Hepatocyte (in vitro differentiated cells): ENCODE measurements around the gene BAIAP2L1. TPM values are rescaled to one million over a fixed set of nuclear protein-coding genes. Genes with fewer than 3 reads are reported as not detected.

ENCODE experiments used
- DNase-seq: peaks from one replicate; pipeline ENCODE4 v3.0.0-alpha.2; 2016; ENCODE audit warnings: low spot score
- H2AFZ ChIP-seq: fragments of 200-600 bp; sonication (generic); 2 replicates; pipeline ENCODE4 v1.6.0; 2016; ENCODE audit warnings: antibody characterized with exemption, mild to moderate bottlenecking
- H3K27ac ChIP-seq: fragments of 200-600 bp; sonication (generic); 2 replicates; pipeline ENCODE4 v1.5.1; 2016; ENCODE audit warnings: mild to moderate bottlenecking
- H3K27me3 ChIP-seq: fragments of 200-600 bp; sonication (generic); 2 replicates; pipeline ENCODE4 v1.6.1; 2016
- H3K36me3 ChIP-seq: fragments of 200-600 bp; sonication (generic); replicated peaks from 2 replicates; pipeline ENCODE4 v1.5.1; 2016; ENCODE audit warnings: low read depth; ENCODE audit not compliant: insufficient read depth
- H3K4me1 ChIP-seq: fragments of 200-600 bp; sonication (generic); 2 replicates; pipeline ENCODE4 v1.5.1; 2016; ENCODE audit warnings: mild to moderate bottlenecking, moderate library complexity; ENCODE audit not compliant: insufficient read depth
- H3K4me2 ChIP-seq: fragments of 200-600 bp; sonication (generic); 2 replicates; pipeline ENCODE4 v1.6.0; 2016
- H3K4me3 ChIP-seq: fragments of 200-600 bp; sonication (generic); 2 replicates; pipeline ENCODE4 v1.5.1; 2016; ENCODE audit warnings: mild to moderate bottlenecking
- H3K79me2 ChIP-seq: fragments of 200-600 bp; sonication (generic); 2 replicates; pipeline ENCODE4 v1.6.0; 2017; ENCODE audit warnings: mild to moderate bottlenecking
- H3K9me2 ChIP-seq: fragments of 200-600 bp; sonication (generic); replicated peaks from 2 replicates; pipeline ENCODE4 v1.6.0; 2017; ENCODE audit warnings: mild to moderate bottlenecking; ENCODE audit not compliant: insufficient read depth
- H3K9me3 ChIP-seq: fragments of 200-600 bp; sonication (generic); 2 replicates; pipeline ENCODE4 v1.5.1; 2016; ENCODE audit warnings: low read depth, mild to moderate bottlenecking
- H4K20me1 ChIP-seq: fragments of 200-600 bp; sonication (generic); 2 replicates; pipeline ENCODE4 v1.6.0; 2016; ENCODE audit warnings: mild to moderate bottlenecking; ENCODE audit not compliant: insufficient read depth, poor library complexity, severe bottlenecking
- CTCF ChIP-seq: fragments of 200-600 bp; sonication (generic); IDR thresholded peaks from 2 replicates; pipeline ENCODE4 v1.5.1; 2016; ENCODE audit warnings: antibody characterized with exemption, mild to moderate bottlenecking; ENCODE audit not compliant: poor library complexity
- EZH2 ChIP-seq: fragments of 200-600 bp; sonication (generic); IDR thresholded peaks from 2 replicates; pipeline ENCODE4 v1.6.1; 2016; ENCODE audit warnings: antibody characterized with exemption, mild to moderate bottlenecking, borderline replicate concordance
- EZH2phosphoT487 ChIP-seq: fragments of 200-600 bp; sonication (generic); IDR thresholded peaks from one replicate; pipeline ENCODE4 v1.6.1; 2018; ENCODE audit warnings: antibody characterized with exemption, mild to moderate bottlenecking, low read depth, moderate library complexity; ENCODE audit not compliant: unreplicated experiment, severe bottlenecking
- WGBS: methylation state at CpG from one replicate; pipeline ENCODE4 v1.1.6; 2016; ENCODE audit warnings: low lambda C conversion rate; ENCODE audit errors: missing lambda C conversion rate; 5-methylcytosine and 5-hydroxymethylcytosine counted together
- polyA plus RNA-seq: library from polyadenylated mRNA; unstranded; fragments of >200 nt; fragmentation: Nextera tagmentation; extraction: Ambion mirVana; gene quantifications from 2 replicates; pipeline ENCODE4 v1.2.1, GENCODE V29; 2016
- total RNA-seq: library from RNA; depleted of rRNA; stranded (reverse); fragments of >200 nt; gene quantifications from 2 replicates; pipeline ENCODE4 v1.2.3, GENCODE V29; 2014

BAIAP2L1 gene
- total and polyA plus RNA-seq, 2 experiments from 2014 or later: 25.4 to 32.0 TPM

GRCh38 chr7:98296833-98297232 is 104.1 kb downstream of the BAIAP2L1 start:
- Histone ChIP-seq H3K79me2 (peaks cover 3% of the 10 kb centered on the region), H2AFZ (no peak overlapping the region)
- WGBS: 79% methylated on average over 12 of the region's 12 CpGs

GRCh38 chr7:98295467-98296192 is 105.3 kb downstream of the BAIAP2L1 start:
- Histone ChIP-seq H3K4me3 (no peak overlapping the region), H3K4me2 (no peak overlapping the region), H2AFZ (no peak overlapping the region), H3K27ac (no peak overlapping the region), H3K79me2 (peaks cover 3% of the 10 kb centered on the region), H3K9me2 (no peaks in the 10 kb centered on the region), H3K4me1 (peaks cover 3% of the 10 kb centered on the region), H3K36me3 (no peaks in the 10 kb centered on the region), H3K27me3 (no peaks in the 10 kb centered on the region), H3K9me3 (no peaks in the 10 kb centered on the region), H4K20me1 (peaks cover 32% of the 10 kb centered on the region)
- WGBS: 87% methylated on average over 19 of the region's 19 CpGs
- DNase-seq: no peak
- no peak for TF ChIP-seq EZH2
- no peak for TF ChIP-seq CTCF
- no peak for TF ChIP-seq EZH2phosphoT487

More at GRCh38 chr7:98296833-98297232, 104.1 kb downstream of the BAIAP2L1 start:
- H3K36me3 ChIP-seq: no peaks in the 10 kb centered on the region
- no peak overlapping the region for H3K4me3 ChIP-seq
- TF ChIP-seq EZH2 (no peak), CTCF (no peak), EZH2phosphoT487 (no peak)
- no peaks in the 10 kb centered on the region for H3K27me3 ChIP-seq
- H3K27ac ChIP-seq: no peak overlapping the region
- no peaks in the 10 kb centered on the region for H3K9me3 ChIP-seq
- peaks cover 3% of the 10 kb centered on the region for H3K4me1 ChIP-seq
- H3K4me2 ChIP-seq: no peak overlapping the region
- peaks cover 23% of the 10 kb centered on the region for H4K20me1 ChIP-seq
- DNase-seq: no peak
- H3K9me2 ChIP-seq: no peaks in the 10 kb centered on the region

- Histone ChIP-seq H3K36me3 (no peaks in the 10 kb centered on the region), H3K79me2 (peaks cover 6% of the 10 kb centered on the region)
- DNase-seq: peak; percentile 84
Measured at GRCh38 chr7:98294798-98295382, 106.0 kb downstream of the BAIAP2L1 start.

More at GRCh38 chr7:98294798-98295382, 106.0 kb downstream of the BAIAP2L1 start:
- no peak overlapping the region for H3K27ac ChIP-seq
- no peaks in the 10 kb centered on the region for H3K27me3 ChIP-seq
- peak; percentile 79 for TF ChIP-seq CTCF
- no peak for TF ChIP-seq EZH2phosphoT487
- WGBS: 27% methylated on average over 12 of the region's 14 CpGs
- no peaks in the 10 kb centered on the region for H3K9me2 ChIP-seq
- no peaks in the 10 kb centered on the region for H3K9me3 ChIP-seq
- peaks cover 3% of the 10 kb centered on the region for H3K4me1 ChIP-seq
- peaks cover 37% of the 10 kb centered on the region for H4K20me1 ChIP-seq
- no peak overlapping the region for H2AFZ ChIP-seq
- no peak overlapping the region for H3K4me2 ChIP-seq
- H3K4me3 ChIP-seq: no peak overlapping the region
